NOMO-1 (cell line): ENCODE results near the gene ARSB.
"Not testable (repeated sequence)": the region's sequence is repeated elsewhere in the genome, so short reads cannot be mapped to it uniquely, and the experiment has no call there.

Source experiments
- DNase-seq, 2 experiments: peaks; one replicate each; lab custom pipeline; 2025; ENCODE audit not compliant: unreplicated experiment in 2 of 2; lab: John Stamatoyannopoulos, UW

The ARSB gene

DNA sequence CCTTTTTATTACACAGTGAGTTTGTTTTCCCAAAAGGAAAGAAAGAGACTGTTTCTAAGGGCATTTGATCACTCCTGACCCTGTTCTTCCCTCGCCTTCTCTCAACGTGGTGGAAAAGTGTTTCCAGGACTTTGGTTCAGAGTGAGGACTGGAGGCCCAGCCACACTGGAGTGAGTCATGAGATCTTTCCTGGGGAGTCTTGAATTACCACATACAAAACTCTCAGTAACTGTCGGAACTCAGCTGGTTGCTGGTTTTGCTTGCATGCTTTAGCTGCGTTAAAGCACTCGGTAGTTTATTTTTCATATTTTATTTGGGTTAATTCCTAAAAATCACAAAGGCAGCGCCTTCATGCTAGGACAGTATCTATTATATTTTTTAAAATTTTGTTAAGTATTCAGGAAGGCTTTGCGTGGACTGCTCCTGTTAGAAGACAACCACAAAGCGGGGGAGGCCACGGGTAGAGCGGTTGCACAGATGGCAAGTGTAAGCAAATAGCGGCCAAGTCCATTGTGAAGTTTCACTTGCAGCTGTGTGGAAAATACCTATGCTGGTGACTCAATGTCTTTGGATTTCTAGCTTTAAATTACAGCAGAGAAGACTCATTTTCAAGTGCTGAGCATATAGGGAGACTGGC, 77.7 kb downstream of the ARSB start:
- peak; percentile 53 to 63 for DNase-seq

DNA sequence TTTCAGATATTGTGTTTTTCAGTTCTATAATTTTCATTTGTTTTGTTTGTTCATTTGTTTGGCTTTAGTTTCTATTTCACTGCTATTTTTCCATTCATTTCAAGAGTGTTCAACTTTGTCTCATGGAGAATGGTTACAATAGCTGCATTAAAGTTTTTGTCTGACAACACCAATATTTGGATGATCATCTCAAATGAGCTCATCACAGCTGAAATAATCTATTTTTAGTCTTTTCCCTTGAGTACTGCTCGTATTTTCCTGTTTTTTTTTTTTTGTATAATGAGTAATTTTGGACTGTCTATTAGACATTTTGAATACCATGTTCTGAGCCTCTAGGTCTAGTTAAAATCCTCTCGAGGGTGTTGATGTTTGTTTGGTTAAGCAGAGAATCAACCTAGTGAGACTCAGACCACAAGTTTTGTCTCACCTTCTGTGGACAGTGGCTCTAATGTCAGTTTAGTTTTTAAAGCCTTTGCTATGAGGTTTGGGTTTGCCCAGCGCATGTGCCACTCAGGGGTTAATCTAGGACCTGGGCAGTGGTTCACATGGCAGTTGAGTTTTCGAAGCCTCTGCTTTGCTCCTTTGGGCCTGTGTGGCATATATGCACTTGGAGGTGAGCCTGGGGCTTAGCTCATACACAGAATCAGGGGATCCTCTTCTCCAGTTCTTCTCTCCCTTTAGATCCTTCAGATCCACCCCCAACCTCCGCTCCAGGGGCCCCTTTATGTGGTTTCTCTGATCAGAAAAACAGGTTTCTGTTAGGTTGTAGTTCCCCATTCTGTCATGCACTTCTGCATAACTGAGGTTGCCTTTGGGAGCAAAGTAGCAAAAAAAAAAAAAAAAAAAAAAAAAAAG, 79.8 kb downstream of the ARSB start:
- peak; percentile 84 to 87 for DNase-seq

DNA sequence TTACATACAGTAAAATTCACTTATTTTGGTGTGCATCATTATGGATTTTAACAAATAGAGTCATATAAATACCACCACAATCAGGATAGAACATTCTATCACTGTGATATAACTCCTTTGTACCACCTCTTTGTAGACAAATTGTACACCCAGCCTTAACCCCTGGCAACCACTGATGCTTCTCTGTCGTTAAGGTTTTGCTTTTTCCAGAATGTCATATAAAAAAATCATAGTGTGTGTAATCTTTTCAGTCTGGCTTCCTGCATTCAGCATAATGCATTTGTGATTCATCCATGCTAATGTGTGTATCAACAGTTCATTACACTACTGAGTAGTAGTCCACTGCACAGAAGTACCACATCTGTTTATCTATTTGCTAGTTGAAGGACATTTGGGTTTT, 81.2 kb downstream of the ARSB start:
- DNase-seq = no peak

DNA sequence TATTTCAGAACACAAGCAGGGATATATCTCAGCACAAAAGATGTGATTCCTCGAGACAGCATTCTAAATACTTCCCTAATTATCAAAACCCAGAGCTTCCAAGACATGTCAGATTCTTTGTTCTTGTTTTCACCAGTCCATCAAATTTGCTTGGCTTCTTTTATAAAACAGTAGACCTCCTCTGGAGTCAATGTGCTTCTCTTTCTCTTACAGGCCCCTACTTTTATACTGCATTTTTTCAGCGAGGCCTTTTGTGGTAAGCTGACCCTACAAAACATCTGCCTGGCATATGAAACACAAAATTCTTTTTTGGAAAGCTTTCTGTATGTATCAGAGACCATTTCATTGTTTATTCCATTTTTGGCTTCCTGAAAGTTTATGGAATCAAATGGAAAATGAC, 81.8 kb downstream of the ARSB start:
- no peak for DNase-seq

DNA sequence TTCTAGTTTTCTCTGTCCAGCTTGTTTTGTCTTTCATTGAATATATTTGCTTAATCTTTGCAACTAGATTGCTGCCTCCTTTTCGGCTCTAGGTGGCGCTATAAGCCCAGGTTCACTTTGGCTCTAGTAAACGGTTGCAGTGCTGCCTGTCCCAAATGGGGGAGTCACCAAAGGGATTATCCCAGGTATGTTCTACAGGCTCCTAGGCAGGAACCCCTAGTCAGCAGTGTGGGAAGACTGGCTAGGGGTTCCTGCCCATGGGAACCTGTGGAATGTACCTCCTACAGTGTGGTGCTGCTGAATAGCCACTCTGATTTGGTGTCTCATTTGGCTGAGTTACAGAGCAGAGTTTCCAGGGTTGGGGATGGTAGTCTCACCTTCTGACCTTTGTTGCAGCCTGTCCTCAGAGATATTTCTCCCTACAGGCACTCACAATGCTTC, 85.2 kb downstream of the ARSB start:
- DNase-seq = peak; percentile 28 to 47

DNA sequence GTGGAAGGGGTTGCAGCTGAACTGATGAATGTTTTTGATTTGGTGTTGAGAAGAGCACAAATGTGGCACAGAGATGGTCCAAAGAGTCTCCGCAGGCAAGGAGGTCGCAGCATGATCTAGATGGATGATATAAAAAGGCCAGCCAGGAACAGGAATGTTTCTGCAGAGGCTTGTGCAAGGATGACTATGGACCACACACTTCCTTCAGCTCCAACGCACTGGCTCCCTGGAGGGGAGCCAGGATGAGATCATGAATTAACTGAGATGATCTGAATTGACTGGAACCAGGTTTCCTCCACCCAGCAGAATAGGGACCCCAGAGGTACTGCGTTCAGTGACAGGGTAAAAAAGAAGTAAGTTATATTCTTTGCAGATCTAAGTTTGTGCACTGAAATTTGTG, 89.0 kb downstream of the ARSB start:
- DNase-seq = no peak

DNA sequence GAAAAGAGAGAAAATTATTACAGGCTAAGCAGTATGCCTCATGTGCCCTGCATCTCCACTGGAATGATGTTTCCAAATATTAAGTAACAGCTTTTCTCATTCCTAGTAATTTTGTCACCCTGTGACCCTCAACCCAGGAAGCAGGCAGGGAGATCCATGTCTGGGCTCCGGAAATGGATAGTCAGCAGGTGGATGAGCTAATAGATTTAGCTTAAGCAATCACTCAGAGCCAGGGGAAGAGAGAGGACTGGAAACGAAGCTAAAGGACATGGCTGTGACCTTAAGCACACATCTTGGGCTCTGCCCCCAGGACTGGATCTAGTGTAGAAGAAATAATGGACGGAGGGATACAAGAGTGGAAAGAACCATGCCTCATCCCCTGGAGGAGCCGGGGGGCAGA, 89.5 kb downstream of the ARSB start:
- DNase-seq = no peak

DNA sequence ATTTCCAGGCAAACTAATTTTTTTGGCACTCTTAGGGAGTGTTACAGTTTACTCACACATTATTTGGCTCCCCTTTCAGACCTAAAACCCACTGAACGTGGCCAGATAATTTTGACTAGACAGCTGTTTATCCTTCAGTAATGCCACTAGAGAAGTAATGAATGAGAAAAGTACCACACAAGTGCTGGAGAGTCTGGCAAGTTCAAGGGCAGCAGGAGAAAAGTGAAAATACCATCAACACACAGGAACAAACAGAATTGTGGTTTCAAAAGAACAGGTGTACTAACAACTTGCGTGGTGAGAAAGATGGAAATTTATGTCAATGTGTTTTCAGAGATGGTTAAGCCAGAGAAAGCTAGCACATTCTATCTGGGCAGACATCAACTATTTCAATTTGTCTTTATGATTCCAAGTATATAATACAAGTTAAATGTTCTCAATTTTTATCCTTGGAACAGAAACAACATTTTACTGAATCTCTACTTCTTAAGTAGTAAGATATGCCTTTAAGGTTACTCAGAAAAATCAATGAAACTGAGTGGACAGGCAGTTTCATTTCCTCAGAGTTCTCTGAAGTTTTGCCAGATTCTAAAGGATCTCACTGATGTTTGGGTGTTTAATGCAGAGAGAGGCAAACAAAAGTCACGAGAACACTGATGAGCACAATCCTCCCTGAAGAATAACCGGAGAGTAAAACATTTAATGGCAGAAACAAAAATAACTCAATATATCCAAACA, 91.0 kb downstream of the ARSB start:
- DNase-seq = peak; percentile 24 to 57

DNA sequence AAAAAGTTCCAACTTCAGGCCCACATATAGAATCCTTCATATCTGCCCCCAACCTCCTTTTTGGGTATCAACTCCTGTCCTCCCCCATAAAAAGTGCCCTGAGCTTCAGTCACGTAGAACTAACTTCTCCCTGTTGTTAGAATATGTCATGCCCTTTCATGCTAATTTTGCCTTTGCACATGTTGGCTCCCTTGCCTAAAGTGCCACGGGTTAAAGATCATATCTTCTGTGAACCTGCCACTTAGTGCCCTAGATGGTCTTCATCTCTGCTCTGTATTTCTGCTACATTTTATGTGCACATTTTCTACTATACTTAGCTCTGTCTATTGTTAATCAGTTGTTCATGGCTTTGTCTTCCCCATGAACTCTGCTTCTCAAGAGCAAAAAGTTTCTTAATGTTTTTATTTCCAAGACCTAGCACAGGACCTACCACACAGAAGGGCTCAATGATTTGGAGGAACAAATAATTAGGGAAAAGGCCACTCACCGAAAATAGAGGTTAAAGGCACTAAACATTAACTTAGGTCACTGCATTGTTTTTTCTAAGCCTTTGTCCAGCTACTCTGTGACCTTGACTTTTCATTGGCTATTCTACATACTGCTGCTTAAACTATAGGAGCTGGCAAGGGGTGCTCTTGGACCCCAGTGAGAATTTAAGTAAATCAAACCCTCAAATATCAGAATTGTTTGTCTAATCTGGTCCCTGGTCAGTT, 94.3 kb downstream of the ARSB start:
- no peak for DNase-seq

DNA sequence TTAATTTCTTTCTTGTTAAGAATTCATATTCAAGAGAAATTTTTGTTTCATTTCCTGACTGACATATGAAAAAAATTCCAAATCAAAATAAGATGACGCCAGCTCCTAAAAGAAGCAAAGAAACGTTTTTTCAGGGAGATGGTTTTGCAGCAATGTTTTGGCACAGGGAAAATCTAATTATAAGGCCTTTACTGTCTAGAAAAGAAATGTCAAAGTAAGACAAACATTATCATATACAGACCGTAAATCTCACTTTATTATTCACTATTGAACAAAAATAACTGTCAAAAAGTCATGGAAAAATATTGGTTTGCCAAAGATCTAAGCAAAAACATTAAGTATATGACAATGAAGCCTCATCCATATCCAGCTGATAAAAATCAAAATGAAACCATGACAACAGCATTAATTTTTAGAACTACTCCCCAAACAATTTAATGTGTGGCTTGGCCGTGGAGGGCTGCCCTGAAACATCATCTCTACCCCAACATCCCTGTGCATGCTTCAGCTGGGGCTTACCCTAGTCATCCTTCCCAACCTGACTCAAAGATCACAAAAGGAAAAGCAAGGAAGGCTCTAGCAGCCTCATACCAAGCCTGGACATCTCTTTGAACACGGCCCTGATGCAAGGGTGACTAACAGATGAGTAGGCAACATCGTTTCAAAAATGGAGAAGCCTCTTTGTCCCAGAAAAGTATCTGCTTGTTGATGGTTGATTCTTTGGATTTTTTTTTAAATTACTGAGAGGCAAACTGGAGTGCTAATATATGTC, 95.6 kb downstream of the ARSB start:
- DNase-seq = no peak

DNA sequence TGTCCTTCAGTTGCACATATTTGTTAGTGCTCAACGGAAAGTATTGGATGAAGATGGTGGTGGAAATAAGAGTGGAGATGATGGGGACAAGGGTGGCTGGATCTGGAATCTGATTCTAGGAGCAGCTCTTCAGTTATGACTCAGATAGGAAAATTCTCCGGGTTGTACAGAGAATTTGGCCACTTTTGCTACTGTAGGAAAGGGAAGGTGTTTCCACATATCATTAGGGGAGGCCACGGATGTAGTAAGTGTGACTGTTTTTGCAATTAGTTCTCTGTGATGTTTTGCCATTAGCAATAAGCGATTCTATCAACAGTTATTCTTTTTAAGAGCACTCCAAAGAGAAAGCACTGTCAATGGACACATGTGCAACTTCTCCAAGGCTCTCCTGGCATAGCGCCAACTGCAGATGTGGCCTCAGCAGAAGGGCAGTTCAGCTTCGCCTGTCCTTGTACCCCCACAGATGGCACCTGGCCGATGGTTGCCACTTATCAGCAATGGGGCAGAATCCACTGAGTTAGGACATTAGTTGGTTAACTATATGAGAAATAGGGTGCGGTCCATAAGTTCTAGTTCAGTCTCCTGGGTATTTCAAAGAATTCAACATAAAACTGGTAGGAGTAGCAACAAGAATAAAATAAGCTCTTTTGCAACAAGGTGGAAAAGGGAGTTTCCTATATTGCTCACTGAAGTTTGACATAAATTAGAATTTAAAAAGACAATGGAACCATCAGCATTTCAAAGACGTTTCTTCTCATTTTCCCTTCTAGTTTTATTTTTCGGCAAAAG, 96.3 kb downstream of the ARSB start:
- DNase-seq = no peak

DNA sequence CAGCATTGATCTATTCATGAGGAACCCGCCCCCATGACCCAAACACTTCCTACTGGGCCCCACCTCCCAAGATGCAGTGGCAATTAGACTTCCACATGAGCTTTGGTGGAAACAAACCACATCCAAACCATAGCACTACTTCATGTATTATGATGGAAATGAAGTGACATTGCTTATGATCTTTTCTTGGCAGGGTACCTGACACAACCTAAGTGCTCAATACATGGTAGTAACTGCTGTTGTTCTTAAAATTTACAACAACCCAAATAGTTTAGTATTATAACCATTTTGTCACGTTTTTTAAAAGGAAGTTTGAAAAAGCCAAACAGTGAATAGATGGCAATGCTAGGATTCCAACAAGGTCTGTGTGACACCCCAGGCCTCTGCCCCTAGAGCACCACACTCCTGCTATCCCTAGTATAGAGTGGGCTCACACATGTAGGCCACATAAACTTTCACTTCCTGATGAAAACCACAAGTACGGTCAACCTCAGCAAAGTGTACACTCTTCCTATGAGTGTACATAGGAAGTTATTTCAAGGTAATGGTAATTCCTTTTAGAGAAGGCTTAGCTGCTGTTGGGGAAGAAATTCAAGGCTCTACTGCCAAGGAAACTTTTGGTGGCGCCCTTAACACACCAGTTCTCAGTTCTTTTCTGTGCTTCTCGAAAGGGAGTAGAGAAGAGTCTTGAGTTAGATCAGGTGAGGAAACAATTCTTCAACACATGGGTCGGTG, 97.6 kb downstream of the ARSB start:
- peak; percentile 68 to 90 for DNase-seq

DNA sequence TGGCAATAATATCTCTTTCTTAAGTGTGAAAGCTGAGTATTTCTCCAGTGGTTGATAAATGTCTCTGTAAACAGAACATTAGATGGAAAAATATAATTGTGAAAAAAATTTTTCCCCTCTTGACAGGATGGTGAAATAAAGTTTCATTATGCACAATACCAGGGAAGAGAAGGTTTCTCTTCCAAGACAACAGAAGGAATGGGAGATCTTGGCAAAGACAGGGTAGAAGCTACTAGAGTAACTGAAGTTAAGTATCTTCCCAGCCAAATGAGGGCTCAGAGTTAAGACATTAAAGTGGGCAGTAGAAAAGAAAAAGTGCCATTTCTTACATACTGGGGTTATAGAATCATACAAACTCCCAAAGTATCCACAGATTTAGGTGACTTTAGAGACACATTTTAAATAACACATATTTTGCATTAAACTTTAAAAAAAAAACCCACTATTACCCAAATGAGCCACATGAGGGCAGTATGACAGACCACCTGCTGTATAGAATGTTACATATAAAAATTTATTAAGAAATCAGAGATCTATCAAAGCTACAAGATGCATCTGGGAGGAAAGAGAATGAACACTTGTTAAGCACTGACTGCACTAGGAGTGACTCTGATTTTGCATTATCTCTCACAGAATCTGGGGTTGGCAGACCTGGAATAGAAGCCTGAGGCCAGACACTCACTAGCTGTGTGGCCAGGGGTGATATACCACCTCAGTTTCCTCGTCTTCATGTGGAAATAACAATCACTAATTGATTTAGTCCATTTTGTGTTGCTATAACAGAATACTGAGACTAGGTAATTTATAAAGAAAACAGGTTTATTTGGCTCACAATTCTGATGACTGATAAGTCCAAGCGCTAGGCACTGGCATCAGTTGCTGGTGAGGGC, 98.5 kb downstream of the ARSB start:
- DNase-seq = no peak

DNA sequence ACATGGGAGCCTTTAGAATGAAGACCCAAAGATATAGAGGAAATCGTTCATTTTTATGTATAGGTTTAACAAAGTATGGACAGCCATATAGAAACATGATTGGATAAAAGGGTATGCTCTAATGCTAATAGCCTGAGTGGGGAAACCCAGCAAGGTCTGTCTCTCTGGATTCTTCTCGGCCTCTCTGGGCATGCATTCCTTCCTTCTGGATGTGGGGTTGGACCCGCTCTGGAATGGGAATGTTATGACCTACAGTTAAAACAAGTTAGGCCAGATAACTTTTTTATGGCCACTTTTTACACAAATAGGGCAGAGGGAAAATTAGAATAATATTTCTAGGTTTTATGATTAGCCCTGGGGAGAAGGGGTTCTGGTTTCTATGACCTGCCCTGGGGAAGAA, 103.2 kb downstream of the ARSB start:
- DNase-seq = no peak

DNA sequence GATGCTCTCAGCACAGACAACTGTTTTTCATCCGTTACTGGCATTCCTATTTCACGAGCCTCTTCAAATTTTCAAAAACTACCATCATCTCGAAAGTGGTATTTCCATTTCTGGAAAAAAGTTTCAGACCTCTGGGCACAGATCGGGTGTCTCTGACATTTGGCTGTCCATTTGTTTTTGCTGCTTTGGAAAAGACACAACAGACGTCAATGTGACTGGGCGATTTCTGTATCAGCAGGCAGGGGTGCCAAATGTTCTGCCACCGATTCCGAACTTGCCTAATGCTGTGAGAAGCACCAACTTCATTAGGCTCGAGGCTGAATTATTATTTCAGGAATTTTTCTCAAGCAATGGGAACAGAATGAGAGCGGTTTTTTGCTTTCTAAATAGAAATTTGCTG, 105.6 kb downstream of the ARSB start:
- no peak for DNase-seq

DNA sequence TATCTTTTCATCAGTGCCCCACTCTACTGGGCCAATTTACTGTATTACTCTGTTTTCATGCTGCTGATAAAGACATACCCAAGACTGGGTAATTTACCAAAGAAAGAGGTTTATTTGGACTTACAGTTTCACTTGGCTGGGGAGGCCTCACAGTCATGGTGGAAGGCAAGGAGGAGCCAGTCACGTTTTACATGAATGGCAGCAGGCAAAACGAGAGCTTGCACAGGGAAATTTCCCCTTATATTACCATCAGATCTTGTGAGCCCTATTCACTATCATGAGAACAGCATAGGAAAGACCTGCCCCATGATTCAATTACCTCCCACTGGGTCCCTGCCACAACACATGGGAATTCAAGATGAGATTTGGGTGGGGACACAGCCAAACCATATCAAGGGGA, 119.0 kb downstream of the ARSB start:
- DNase-seq = not testable (repeated sequence)

DNA sequence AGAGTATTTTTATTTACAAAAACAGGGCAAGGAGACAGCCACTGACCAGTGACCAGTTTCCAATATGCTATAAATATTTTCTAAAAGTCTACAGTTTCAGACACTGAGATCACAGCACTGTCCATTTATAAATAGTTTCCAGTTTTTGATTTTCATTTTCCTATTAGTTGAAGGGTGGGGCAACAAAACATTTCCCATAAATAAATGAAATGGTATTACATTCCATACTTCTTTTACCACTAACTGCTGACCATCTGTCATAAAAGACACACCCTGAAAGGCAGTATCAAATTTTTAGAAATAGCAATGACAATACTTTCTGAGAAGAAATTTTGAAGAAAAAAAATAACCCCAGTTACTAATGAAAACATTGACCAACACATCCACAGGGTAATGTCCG, 126.7 kb downstream of the ARSB start:
- no peak for DNase-seq

DNA sequence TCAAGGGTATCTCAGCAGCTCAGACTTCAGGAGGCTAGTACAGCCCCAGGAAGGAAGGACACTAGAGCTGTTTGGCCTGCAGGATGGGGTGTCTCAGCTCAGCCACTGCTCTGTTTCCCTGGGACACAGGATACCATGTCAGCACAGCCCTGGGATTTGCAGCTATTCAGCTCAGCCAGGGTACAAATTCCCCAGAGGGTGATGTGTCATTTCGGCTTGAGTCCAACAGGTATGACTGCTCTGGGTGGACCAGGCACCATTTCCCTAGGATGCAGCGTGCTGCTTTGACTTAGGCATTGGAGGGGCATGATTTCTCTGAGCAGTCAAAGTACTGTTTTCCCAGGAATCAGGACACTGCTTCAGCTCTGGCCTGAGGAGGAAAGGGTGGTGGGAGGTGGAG, 130.1 kb downstream of the ARSB start:
- DNase-seq = no peak
